Muscle of leg (tissue), 11 donors: ENCODE data around the gene RNF151. TPM values are rescaled to one million over a fixed set of nuclear protein-coding genes. Genes with fewer than 3 reads are reported as not detected.
A peak's percentile ranks its signal among the peaks of the same experiment; 100 is the strongest.

Experiments
- DNase-seq: peaks from one replicate; pipeline ENCODE4 v3.0.0; 2013
- H3K27ac ChIP-seq: one replicate; pipeline ENCODE4 v1.5.1; 2013; ENCODE audit warnings: mild to moderate bottlenecking, low read length, control low read depth
- H3K27me3 ChIP-seq: one replicate; pipeline ENCODE4 v1.6.1; 2013; ENCODE audit warnings: low read length; ENCODE audit not compliant: control insufficient read depth, insufficient read depth
- H3K36me3 ChIP-seq: one replicate; pipeline ENCODE4 v1.6.1; 2013; ENCODE audit warnings: low read length; ENCODE audit not compliant: control insufficient read depth, insufficient read depth
- H3K4me1 ChIP-seq: one replicate; pipeline ENCODE4 v1.6.1; 2013; ENCODE audit warnings: low read length; ENCODE audit not compliant: control insufficient read depth, insufficient read depth
- H3K4me3 ChIP-seq: one replicate; pipeline ENCODE4 v1.5.1; 2013; ENCODE audit warnings: low read length, control low read depth
- H3K9me3 ChIP-seq: replicated peaks from 2 replicates; pipeline ENCODE4 v1.6.1; 2013; ENCODE audit warnings: low read depth, low read length; ENCODE audit not compliant: control insufficient read depth
- WGBS: methylation state at CpG from one replicate; pipeline ENCODE4 v1.1.5; 2013; ENCODE audit warnings: missing lambda C conversion rate; ENCODE audit not compliant: insufficient coverage; 5-methylcytosine and 5-hydroxymethylcytosine counted together
- polyA plus RNA-seq, 8 donors: library from polyadenylated mRNA; unstranded; fragments of 120-200 nt; gene quantifications; one replicate each; pipeline versions ENCODE4 v1.2.1 to v1.2.3, GENCODE V29; 2013; ENCODE audit warnings: inconsistent platforms in 1 of 8, low replicate concordance in 1 of 8; ENCODE audit not compliant: insufficient read length in 8 of 8, insufficient read depth in 1 of 8
- total RNA-seq: library from RNA; stranded (reverse); fragments of 120-200 nt; gene quantifications from one replicate; pipeline ENCODE4 v1.2.4, GENCODE V29; 2013

RNF151 gene
- total and polyA plus RNA-seq, 9 donors = not detected

DNA sequence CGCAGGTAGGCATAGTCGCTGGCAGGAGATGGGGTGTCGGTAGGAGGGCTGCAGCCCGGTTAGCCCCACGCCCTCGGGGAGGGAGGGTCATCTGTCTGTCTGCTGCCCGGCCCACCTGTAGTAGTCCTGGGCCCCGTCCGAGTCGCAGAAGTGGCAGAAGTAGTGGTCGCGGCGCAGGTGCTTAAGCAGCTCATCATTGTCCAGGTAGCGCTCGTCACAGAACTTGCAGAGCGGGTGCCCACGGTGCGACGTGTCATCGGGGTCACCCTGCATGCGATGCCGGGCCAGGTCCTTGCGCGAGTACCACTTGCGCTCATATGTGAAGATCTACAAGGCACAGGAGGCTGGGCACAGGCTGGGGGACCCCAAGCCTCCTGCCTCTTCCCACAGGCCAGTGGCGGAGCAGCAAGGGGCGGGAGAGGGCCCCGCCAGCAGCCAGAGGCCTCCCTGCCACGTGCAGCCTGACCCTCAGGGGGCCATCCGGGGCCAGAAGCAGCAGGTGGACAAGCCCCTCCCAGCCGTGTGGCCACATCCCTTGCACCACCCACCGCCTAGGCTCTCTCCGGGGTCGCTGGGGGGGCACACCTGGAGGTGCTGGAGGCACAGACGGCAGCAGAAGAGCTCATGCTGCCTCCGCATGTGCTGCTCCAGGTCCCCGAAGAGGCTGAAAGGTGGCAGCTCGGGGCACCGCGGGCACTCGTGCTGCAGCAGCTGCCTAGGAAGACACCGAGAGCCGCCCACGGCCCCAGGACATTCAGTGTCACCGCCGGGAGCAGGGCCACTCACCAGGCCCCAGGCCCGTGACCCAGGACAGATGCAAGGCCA is 36.0 kb downstream of the RNF151 start:
- H3K36me3 ChIP-seq = peaks cover 68% of the 10 kb centered on the region
- no peaks in the 10 kb centered on the region for H3K9me3 ChIP-seq
- 92% methylated on average over 42 of the region's 47 CpGs for WGBS
- H3K27me3 ChIP-seq = no peaks in the 10 kb centered on the region
- H3K27ac ChIP-seq = peak overlapping the region; percentile 35
- no peak for DNase-seq
- H3K4me3 ChIP-seq = no peak overlapping the region
- peaks cover 54% of the 10 kb centered on the region for H3K4me1 ChIP-seq

DNA sequence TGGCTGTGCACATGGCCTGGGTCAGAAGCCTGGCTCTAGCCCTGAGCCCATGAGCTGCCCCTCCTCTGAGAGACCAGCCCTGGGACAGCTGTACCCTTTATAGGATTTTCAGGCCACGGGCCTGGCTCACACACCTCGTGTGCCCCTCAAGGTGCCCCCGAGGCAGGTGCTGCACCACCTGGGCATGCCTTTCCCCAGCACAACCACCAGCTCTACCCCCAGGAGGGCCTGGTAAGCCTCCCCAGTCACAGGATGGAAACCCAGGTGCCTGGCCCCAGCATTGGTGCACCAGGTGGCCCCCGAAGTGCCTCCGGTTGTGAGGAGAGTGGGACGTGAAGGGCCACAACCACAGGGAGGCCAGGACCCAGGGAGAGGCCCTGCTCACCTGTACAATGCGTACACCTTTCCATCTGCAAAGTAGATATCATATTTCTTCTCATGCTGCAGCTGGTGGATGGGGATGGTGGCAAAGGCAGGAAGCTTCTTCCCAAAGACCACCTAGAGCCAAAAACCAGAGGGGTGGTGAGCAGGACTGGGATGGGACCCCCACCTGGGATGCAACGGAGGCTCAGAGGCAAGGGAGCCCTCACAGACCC is 36.7 kb downstream of the RNF151 start:
- Histone ChIP-seq H3K4me3 (no peak overlapping the region), H3K36me3 (peaks cover 65% of the 10 kb centered on the region), H3K27me3 (no peaks in the 10 kb centered on the region), H3K4me1 (peaks cover 61% of the 10 kb centered on the region), H3K9me3 (no peaks in the 10 kb centered on the region), H3K27ac (peak overlapping the region; percentile 67)
- DNase-seq = no peak
- 82% methylated on average over 6 of the region's 8 CpGs for WGBS

DNA sequence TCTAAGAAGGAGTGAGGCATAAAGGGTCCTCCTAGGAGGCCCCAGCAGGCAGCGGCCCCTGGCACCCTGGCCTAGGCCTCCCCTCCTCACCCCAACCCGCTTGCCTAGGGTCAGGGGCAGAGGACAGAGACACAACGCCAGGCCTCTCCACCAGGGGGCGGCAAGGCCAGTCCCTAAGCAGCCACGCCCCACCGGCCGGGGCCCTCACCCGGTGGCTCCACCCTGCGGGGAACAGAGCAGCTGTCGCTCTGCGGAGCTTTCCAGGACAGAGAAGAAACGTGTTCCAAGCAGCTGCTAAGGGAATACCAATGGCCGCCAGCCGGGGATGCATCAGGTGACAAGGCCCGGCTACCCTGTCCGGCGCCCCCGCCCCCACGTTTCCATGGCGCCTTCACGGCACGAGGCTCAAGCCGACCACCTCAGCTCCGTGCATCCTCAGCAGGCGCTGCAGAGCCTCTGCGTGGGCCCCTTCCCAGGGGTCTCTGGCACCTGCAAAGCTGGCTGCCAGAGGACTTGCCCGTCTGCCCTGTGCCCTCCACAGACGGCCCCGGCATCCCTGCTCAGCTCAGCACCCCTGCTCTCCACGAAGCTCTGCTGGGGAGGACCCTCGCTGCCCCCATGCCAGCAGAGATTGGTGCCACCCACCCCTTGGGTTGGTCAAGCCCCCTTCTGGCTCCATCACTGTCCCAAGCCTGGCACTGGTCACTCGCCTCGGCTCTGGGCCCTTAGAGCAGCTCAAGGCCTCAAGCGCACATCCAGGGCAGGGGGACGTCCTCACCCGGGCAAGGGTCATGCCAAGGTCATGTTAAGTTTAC is 37.4 kb downstream of the RNF151 start:
- H3K4me1 ChIP-seq = peaks cover 68% of the 10 kb centered on the region
- no peaks in the 10 kb centered on the region for H3K9me3 ChIP-seq
- peak; percentile 95 for DNase-seq
- 19% methylated on average over 36 of the region's 36 CpGs for WGBS
- no peak overlapping the region for H3K4me3 ChIP-seq
- H3K36me3 ChIP-seq = peaks cover 58% of the 10 kb centered on the region
- H3K27me3 ChIP-seq = no peaks in the 10 kb centered on the region
- H3K27ac ChIP-seq = peak overlapping the region; percentile 78

- WGBS = 61% methylated on average over 25 of the region's 34 CpGs
- Histone ChIP-seq H3K27ac (peak overlapping the region; percentile 78), H3K27me3 (no peaks in the 10 kb centered on the region), H3K4me3 (no peak overlapping the region), H3K36me3 (peaks cover 49% of the 10 kb centered on the region), H3K4me1 (peaks cover 69% of the 10 kb centered on the region), H3K9me3 (no peaks in the 10 kb centered on the region)
- no peak for DNase-seq
These were observed 38.3 kb downstream of the RNF151 start for GRCh38 chr16:2004795-2005517.

DNA sequence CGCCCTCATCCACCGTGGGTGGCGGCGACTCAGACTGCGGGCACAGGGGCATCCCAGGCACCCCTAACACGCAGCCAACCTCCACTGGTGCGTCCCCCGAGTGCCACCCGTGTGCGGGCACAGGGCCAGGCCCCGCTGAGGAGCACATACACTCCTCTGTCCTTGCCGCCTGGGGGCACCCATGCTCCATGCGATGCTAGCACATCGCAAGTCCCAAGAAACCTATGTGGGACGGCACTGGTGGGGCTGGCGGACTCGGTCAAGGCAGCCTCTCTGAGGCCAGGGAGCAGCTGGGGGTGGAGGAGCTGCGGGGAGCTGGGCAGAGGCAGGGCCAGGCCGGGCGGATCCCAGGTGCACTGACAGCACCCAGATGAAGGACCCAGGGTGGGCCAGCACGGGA is 39.0 kb downstream of the RNF151 start:
- no peaks in the 10 kb centered on the region for H3K27me3 ChIP-seq

DNA sequence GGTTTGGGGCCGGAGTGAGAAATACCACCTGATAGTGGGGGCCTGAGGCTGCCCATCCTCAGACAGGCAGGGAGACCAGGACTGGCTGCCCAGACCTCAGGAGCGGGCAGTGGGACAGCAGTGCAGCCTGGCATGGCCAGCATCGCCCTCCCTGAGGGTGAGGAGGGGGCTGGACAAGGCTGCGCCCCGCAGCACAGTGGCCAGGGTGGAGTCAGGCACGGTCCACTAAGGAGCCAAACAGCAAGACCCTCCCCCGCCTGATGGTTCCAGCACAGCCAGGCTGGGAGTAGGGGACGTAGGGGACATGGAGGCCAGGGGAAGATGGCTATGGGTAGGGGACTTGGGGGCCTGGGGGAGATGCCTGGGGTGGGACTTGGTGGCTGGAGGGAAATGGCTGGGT is 39.7 kb downstream of the RNF151 start:
- no peaks in the 10 kb centered on the region for H3K9me3 ChIP-seq
- no peak for DNase-seq
- H3K36me3 ChIP-seq = peaks cover 36% of the 10 kb centered on the region
- peaks cover 77% of the 10 kb centered on the region for H3K4me1 ChIP-seq
- H3K27me3 ChIP-seq = no peaks in the 10 kb centered on the region
- H3K4me3 ChIP-seq = no peak overlapping the region
- WGBS = 90% methylated on average over 8 of the region's 8 CpGs
- H3K27ac ChIP-seq = peak overlapping the region; percentile 3

More for the DNA sequence above, 39.0 kb downstream of the RNF151 start:
- Histone ChIP-seq H3K27ac (peak overlapping the region; percentile 3), H3K4me3 (no peak overlapping the region), H3K9me3 (no peaks in the 10 kb centered on the region), H3K36me3 (peaks cover 43% of the 10 kb centered on the region), H3K4me1 (peaks cover 76% of the 10 kb centered on the region)
- DNase-seq = no peak
- 86% methylated on average over 21 of the region's 21 CpGs for WGBS

DNA sequence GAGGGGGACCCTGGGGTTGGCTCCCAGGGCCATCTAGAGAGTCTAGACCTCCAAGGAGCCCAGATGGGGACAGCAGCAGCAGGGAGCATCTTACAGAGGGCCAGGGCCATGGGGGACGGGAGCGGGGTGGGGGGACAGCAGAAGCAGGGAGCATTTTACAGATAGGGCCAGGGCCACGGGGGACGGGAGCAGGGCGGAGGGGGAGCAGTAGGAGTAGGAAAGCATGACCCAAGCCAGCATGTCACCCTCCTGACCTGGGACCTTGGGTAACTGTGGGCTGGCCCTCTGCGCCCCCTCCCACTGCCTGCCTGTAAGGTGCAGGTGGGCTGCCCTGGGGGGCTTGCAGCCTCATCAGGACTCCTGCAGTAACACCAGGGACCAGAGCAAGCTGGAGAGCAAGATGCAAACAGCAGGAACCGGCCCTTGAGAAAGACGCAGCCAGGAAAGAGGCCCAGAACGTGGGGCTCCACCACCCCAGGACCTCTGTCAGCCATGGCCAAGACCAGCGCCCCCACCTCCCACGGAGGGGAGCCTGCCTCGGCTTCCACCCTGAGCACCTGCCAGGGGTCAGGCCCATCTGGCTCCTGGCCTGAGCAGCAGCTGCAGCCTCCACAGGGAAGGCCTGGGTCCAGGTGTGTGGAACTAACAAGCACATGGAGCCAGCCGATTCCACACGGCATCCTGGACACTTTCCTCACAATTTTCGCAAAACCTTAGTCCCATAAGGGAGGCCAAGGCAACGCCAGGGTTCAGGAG is 40.6 kb downstream of the RNF151 start:
- DNase-seq = no peak
- no peaks in the 10 kb centered on the region for H3K27me3 ChIP-seq
- WGBS = 53% methylated on average over 13 of the region's 16 CpGs
- H3K27ac ChIP-seq = no peak overlapping the region
- H3K9me3 ChIP-seq = no peaks in the 10 kb centered on the region
- peaks cover 27% of the 10 kb centered on the region for H3K36me3 ChIP-seq
- no peak overlapping the region for H3K4me3 ChIP-seq
- peaks cover 75% of the 10 kb centered on the region for H3K4me1 ChIP-seq

DNA sequence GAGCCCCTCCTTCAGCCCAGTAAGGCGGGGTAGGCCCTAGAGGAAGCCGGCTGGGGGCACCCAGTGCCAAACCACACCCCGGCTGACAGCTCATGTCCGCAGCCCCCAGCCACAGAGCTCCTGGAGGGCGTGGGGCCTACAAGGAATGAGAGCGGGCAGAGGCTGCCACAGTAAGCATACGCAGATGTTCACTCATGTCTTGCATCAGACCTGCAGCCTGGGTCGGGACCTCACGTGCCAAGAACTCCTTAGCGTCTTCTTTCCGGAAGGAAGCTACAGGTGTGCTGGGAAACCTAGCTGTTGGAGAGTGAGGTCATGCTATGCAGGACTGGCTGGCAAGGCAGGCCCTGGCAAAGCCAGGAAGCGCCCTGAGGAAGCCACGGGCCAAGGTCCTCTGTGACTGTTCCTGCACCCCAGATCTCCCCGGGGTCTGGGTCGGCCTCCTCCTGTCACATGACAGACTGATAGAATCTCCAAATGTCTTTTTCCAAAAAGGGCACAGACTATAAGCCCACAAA is 41.4 kb downstream of the RNF151 start:
- Histone ChIP-seq H3K27ac (peak overlapping the region; percentile 77), H3K4me3 (no peak overlapping the region)
- WGBS = 52% methylated on average over 10 of the region's 15 CpGs

GRCh38 chr16:2008631-2009163 is 42.0 kb downstream of the RNF151 start:
- peak overlapping the region; percentile 65 for H3K4me3 ChIP-seq
- H3K27me3 ChIP-seq = no peaks in the 10 kb centered on the region
- H3K36me3 ChIP-seq = peaks cover 13% of the 10 kb centered on the region
- H3K4me1 ChIP-seq = peaks cover 60% of the 10 kb centered on the region
- H3K9me3 ChIP-seq = no peaks in the 10 kb centered on the region
- DNase-seq = no peak
- H3K27ac ChIP-seq = peak overlapping the region; percentile 77
- WGBS = 3% methylated on average over 14 of the region's 23 CpGs

More for the DNA sequence above, 41.4 kb downstream of the RNF151 start:
- Histone ChIP-seq H3K36me3 (peaks cover 19% of the 10 kb centered on the region), H3K27me3 (no peaks in the 10 kb centered on the region), H3K4me1 (peaks cover 67% of the 10 kb centered on the region), H3K9me3 (no peaks in the 10 kb centered on the region)
- no peak for DNase-seq
